Subcutaneous abdominal adipose tissue (tissue), 5 donors: ENCODE results near the gene GTSE1.

Experiments used
- H3K27ac ChIP-seq: one replicate; pipeline ENCODE4 v1.7.0; 2013; ENCODE audit warnings: low read depth, mild to moderate bottlenecking, inconsistent platforms, low read length, moderate library complexity
- H3K27me3 ChIP-seq, 5 donors: one replicate each; pipeline ENCODE4 v1.7.0; 2013; ENCODE audit warnings: low read length in 5 of 5, inconsistent platforms in 1 of 5; ENCODE audit not compliant: control insufficient read depth in 5 of 5, insufficient read depth in 4 of 5
- H3K36me3 ChIP-seq, 5 donors: one replicate each; pipeline ENCODE4 v1.7.0; 2013; ENCODE audit warnings: low read length in 5 of 5; ENCODE audit not compliant: control insufficient read depth in 5 of 5, insufficient read depth in 5 of 5
- H3K4me1 ChIP-seq, 5 donors: one replicate each; pipeline ENCODE4 v1.7.0; 2013; ENCODE audit warnings: low read length in 5 of 5, mild to moderate bottlenecking in 3 of 5, moderate library complexity in 1 of 5; ENCODE audit not compliant: control insufficient read depth in 5 of 5, insufficient read depth in 5 of 5
- H3K4me3 ChIP-seq, 5 donors: one replicate each; pipeline ENCODE4 v1.7.0; 2013; ENCODE audit warnings: low read length in 5 of 5, low read depth in 1 of 5
- H3K9ac ChIP-seq, 5 donors: one replicate each; pipeline ENCODE4 v1.7.0; 2013; ENCODE audit warnings: low read length in 5 of 5, mild to moderate bottlenecking in 4 of 5, moderate library complexity in 3 of 5
- H3K9me3 ChIP-seq, 5 donors: one replicate each; pipeline ENCODE4 v1.7.0; 2013; ENCODE audit warnings: low read length in 5 of 5; ENCODE audit not compliant: control insufficient read depth in 5 of 5
- donor health status: healthy.
- donor health status: healthy.
- donor health status: healthy.
- donor health status: healthy.
- donor health status: healthy.

GTSE1 gene

DNA sequence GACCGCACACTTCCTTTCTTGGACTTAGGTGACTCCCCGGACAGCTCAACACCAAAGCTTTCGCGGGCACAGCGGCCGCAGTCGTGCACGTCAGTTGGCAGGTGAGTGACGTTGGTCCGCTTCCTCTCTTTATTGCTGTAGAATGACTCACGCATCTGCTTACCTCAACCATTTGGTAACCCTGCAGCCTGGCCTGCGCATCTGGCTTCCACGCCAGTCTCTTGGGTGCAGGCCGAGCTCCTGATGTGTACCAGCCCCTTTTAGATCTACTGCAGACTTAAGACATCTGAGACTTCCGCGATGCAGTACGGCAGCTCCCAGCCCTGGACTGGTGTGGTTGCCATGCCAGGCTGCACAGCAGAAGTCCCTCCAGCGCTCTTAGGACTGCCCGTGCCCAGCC lies 26.5 kb downstream of the GTSE1 start:
- Histone ChIP-seq H3K4me1 (peaks cover 0 to 3% (median 2%) of the 10 kb centered on the region in 5 donors), H3K36me3 (no peaks in the 10 kb centered on the region), H3K27ac (no peak overlapping the region), H3K27me3 (no peaks in the 10 kb centered on the region), H3K9ac (no peak overlapping the region), H3K4me3 (no peak overlapping the region), H3K9me3 (no peaks in the 10 kb centered on the region)

DNA sequence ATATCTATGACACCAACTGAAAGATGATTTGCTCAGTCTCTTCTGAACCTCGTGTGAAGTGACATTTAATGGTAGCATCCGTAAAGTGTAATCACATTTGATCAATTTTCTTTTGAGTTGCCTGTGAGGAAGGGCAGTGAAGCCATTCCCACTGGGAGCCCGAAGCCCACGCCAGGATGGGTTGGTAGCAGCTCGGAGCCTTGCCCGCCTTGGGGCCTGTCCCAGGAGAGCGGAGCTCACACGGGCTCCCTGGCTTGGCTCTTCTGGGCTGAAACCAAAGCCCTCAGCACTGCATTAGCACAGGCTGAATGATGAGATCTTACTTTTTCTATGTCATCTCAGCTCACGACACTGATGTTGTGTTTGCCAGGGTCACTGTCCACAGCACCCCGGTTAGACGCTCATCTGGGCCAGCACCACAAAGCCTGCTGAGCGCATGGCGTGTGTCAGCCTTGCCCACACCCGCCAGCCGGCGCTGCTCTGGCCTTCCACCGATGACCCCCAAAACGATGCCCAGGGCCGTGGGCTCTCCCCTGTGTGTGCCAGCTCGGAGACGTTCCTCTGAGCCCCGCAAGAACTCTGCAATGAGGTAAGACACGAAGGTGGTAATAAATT lies 29.5 kb downstream of the GTSE1 start:
- Histone ChIP-seq H3K9me3 (no peaks in the 10 kb centered on the region), H3K4me3 (no peak overlapping the region), H3K27ac (no peak overlapping the region), H3K9ac (no peak overlapping the region), H3K4me1 (peaks cover 0 to 17% (median 14%) of the 10 kb centered on the region in 5 donors), H3K27me3 (no peaks in the 10 kb centered on the region), H3K36me3 (no peaks in the 10 kb centered on the region)

DNA sequence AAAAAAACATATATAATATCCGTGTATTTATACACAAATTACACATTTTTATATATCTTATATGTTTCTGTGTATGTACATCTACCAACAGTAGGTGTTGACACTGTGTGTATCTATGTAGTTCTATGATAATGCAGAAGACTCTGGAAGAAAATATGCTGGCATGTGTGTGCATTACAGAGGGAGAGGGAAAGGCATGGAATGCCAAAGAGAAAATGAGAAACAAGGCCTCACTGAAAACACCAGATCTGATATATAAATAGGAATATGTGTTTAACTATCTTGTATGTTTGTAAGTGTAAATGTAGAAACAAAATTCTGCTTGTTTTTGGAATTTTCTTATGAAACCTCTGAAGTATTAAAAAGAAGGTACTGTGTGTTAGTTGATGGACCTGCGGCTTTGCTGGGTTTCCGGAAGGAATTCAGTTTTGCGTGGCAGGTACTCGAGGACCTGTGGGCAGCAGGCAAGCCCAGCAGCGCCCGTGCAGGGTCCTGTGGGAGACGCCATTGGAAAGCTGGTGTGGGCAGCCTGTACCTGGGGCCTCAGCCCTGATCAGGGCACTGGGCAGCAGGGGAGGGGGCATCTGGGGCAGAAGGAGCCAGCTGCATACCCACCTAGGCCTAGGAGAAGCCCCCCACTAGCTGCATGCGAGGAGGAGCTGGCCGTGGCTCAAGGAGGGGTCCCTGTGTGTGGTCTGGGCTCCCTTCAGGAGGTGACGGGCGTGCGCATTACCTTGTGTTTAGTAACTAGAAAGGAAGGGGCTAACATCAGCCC lies 31.2 kb downstream of the GTSE1 start:
- H3K4me1 ChIP-seq: peaks cover 0 to 17% (median 14%) of the 10 kb centered on the region in 5 donors
- no peaks in the 10 kb centered on the region for H3K9me3 ChIP-seq
- H3K9ac ChIP-seq: peak overlapping the region in 2 of 5 donors; percentile 4 to 6
- H3K27ac ChIP-seq: no peak overlapping the region
- no peaks in the 10 kb centered on the region for H3K27me3 ChIP-seq
- H3K4me3 ChIP-seq: no peak overlapping the region
- H3K36me3 ChIP-seq: no peaks in the 10 kb centered on the region

DNA sequence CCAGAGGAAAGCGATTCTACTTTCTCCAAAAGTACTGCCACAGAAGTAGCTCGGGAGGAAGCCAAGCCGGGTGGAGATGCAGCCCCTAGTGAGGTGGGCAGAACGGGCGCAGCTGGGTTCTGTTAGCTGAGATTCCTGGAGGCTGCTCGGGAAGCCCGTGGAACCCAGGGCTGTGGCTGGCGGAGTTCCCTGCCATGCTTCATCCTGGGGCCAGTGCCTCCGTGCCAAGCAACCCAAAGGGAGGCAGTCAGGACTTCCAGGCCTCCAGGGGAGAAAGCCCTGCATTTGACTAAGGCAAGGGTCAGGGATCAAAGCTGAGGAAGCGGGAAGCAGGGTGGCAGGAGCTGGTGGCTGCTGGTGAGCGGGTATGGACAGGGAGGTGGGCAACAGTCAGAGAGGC lies 32.1 kb downstream of the GTSE1 start:
- Histone ChIP-seq H3K4me1 (peaks cover 0 to 17% (median 14%) of the 10 kb centered on the region in 5 donors), H3K4me3 (peak overlapping the region in 1 of 5 donors; percentile 3), H3K27me3 (no peaks in the 10 kb centered on the region), H3K27ac (no peak overlapping the region), H3K9ac (peak overlapping the region in 3 of 5 donors; percentile 4 to 49 (median 10)), H3K36me3 (no peaks in the 10 kb centered on the region), H3K9me3 (no peaks in the 10 kb centered on the region)

DNA sequence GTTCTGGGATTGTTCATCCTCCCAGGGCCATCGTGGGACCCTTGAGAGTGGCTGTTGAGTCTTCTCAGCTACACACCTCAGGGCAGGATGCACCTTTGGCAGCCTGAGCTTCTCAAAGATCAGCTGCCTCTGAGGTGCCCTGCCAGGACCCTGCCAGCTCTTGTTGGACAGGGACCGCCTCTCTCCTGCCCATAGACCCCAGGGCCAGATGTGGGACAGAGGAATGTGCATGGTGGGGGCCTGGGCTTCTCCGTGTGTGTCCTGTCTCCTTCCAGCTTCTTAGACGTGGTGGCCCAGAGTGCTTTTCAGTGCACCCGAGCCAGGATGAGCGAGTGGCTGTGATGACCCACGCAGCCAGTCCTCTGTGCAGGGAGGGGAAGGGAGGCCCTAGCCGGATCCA lies 32.9 kb downstream of the GTSE1 start:
- Histone ChIP-seq H3K36me3 (no peaks in the 10 kb centered on the region), H3K4me3 (no peak overlapping the region), H3K27me3 (no peaks in the 10 kb centered on the region)

DNA sequence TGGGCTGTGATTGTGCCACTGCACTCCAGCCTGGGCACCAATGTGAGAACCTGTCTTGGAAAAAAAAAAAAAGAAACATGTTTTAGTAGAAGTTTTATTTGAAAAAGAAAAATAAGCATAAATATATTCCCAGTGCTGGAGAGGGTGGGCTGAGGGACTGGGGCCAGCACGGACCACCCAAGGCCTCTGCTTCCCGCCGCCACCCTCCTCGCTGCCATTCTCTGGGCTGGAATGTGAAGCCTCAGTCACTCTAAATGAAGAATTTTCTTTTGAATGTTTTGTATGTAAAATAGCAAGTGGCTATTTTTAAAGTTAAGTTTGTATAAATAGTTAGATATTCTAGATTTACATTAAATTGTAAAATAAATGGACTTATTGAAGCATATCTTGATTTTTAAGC lies 33.8 kb downstream of the GTSE1 start:
- no peaks in the 10 kb centered on the region for H3K36me3 ChIP-seq

More for the DNA sequence above, 32.9 kb downstream of the GTSE1 start:
- no peak overlapping the region for H3K9ac ChIP-seq
- peaks cover 0 to 17% (median 14%) of the 10 kb centered on the region in 5 donors for H3K4me1 ChIP-seq
- no peak overlapping the region for H3K27ac ChIP-seq
- no peaks in the 10 kb centered on the region for H3K9me3 ChIP-seq

DNA sequence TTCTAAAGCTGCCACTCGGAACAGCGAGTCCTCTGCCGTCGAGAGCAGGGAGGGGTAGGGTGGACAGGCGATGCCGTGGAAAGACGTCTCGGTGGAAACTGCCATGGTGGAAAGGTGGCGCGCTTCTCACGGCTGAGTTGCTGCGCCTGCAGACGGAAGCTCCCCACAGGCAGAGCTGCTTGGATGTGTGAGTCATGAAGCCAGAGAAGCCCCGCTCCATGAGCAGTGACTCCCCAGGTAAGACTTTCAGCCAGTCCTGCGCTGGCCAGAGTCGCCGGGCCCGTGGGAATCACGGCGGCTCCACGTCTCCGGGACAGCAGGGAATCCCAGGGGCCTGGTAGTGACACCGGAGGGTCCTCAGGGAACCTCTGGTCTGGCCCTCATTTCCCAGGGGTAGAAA lies 34.8 kb downstream of the GTSE1 start:
- Histone ChIP-seq H3K4me1 (peaks cover 2 to 26% (median 23%) of the 10 kb centered on the region in 5 donors), H3K36me3 (no peaks in the 10 kb centered on the region), H3K27me3 (no peaks in the 10 kb centered on the region), H3K27ac (no peak overlapping the region), H3K9me3 (no peaks in the 10 kb centered on the region), H3K4me3 (no peak overlapping the region), H3K9ac (peak overlapping the region in 1 of 5 donors; percentile 8)

More for the DNA sequence above, 33.8 kb downstream of the GTSE1 start:
- Histone ChIP-seq H3K27ac (no peak overlapping the region), H3K9ac (no peak overlapping the region), H3K9me3 (no peaks in the 10 kb centered on the region), H3K27me3 (no peaks in the 10 kb centered on the region), H3K4me3 (no peak overlapping the region), H3K4me1 (peaks cover 0 to 21% (median 14%) of the 10 kb centered on the region in 5 donors)

DNA sequence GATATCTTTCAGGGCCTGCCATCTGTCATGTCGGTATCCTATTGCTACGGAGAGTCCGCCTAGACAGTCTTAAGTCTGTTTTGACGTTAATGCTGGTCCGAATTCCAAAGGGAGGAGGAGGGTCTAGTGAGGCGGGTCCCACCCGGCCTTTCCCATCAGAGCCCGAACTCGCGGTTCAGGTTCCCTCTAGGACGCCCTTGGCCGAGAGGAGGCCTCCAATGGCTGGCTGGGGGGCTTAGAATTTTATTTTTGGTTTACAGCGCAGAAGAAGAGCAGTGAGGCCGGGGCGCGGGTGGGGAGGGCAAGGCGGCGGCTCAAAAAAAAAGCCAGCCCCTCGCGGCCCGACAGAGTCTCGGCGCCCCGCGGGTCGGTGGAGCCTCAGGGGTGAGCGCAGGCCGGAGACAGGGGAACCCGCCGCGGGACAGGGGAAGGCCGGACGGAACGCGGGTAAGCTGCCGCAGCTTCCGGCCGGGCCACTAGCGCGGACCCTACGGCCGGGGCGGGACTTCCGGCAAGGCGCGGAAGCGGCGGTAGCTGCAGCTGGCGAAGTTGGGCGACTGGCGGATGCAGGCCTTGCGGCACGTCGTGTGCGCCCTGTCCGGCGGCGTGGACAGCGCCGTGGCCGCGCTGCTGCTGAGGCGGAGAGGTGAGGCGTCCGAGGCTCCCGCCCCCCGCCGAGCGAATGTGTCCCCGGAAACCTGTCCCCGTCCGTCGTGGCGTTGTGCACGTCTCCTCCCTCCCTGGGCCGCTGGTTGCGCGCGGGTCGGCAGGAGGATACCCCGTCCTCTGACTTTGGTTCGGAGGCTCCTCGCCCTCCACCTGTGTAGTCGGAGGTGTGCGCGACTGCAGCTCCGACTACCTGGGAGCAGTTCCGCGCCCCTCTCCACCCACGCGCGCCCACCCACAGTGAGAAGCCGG lies 38.8 kb downstream of the GTSE1 start, which contains the start of gene TRMU:
TRMU (plus strand) TSS at position 514 of the 918 bp plus-strand sequence; CDS start at position 565, 51 bp downstream.
- H3K9me3 ChIP-seq: no peaks in the 10 kb centered on the region
- H3K27me3 ChIP-seq: no peaks in the 10 kb centered on the region
- H3K4me1 ChIP-seq: peaks cover 7 to 20% (median 17%) of the 10 kb centered on the region in 5 donors
- peak within 1 kb of the TSS; percentile 87 to 100 (median 97) for H3K4me3 ChIP-seq
- peaks cover 3 to 29% (median 27%) of the 10 kb centered on the region in 5 donors for H3K36me3 ChIP-seq
- peak within 1 kb of the TSS; percentile 89 for H3K27ac ChIP-seq
- H3K9ac ChIP-seq: peak within 1 kb of the TSS; percentile 68 to 98 (median 88)

DNA sequence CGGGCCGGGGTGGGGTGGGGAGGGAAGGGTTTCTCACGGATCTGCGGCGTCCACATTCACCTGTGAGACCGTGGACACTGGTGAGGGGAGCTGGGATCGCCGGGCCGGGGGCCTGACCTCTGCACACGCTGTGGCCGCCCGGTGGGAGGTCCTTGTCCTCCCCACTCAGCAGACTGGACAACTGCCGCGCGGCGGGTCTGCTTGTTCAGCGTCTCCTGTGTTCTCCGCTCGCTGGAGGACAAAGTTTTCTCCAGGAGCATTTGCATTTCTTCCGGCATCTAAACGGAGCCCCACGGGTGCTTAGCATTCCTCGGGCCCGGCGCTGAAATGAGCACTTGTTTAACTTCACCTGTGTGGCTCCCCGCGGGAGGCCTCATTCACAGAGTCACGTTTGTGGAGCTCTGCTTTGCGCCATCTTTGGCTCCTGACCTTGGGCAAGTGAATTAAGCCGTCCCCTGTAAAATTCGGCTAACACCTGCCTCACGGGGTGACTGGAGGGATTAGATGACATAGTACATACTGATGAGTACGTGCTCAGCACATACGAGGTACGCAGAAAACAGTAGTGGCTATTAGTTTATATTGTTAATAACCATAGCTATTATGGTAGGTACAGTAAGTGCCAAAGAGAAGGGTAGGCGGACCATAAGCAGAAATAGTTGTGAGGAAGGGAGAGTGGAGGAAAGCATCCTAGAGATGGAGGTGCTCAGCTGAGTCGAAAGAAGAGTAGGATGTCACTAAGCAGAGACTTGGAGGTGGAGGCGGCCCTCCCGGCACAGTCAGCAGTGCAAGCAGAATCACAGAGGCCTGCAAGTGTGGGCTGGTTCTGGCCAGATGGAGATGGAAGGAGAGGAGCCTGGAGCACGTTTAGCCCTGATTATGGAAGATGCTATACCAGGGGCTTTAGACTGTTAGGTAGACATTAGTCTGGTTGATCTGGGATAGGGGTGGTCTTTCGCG lies 39.7 kb downstream of the GTSE1 start:
- Histone ChIP-seq H3K9me3 (no peaks in the 10 kb centered on the region), H3K27ac (peak overlapping the region; percentile 89), H3K4me1 (peaks cover 7 to 20% (median 17%) of the 10 kb centered on the region in 5 donors), H3K27me3 (no peaks in the 10 kb centered on the region), H3K36me3 (peaks cover 9 to 36% (median 32%) of the 10 kb centered on the region in 5 donors), H3K9ac (peak overlapping the region; percentile 68 to 98 (median 88)), H3K4me3 (peak overlapping the region; percentile 87 to 100 (median 97))
